Measurements from ENCODE around the gene TUFT1.

TUFT1 gene

GRCh38 chr1:151540982-151541377, 871 bp downstream of the TUFT1 start:
- no peak for DNase-seq

- no peak for DNase-seq
Measured at GRCh38 chr1:151541752-151542151, 1.6 kb downstream of the TUFT1 start.

DNA sequence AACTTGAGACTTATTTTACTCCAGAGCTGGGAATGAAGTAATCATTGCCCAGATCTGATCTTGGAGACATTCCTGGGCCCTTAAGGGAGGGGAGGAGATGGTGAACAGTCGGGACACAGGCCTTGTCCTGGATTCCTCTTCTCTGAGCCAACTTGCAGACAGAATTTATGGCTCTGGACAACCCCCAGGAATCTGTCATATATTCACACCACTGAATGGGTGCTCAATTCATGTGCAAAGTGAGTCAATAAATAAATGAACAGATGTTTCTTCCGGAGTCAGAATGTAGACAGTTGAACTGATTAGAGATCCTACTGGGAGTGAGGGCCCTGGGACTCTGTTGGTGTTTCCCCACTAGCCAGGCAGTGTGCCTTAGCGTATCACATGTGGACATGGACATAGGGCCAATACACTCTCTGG, 2.6 kb downstream of the TUFT1 start:
- no peak for DNase-seq

- DNase-seq, result no peak
Measured at GRCh38 chr1:151545542-151545941, 5.4 kb downstream of the TUFT1 start.

- DNase-seq, result no peak
Measured at GRCh38 chr1:151546011-151546925, 6.2 kb downstream of the TUFT1 start.

- no peak for DNase-seq
Measured at GRCh38 chr1:151547119-151547899, 7.2 kb downstream of the TUFT1 start.

DNA sequence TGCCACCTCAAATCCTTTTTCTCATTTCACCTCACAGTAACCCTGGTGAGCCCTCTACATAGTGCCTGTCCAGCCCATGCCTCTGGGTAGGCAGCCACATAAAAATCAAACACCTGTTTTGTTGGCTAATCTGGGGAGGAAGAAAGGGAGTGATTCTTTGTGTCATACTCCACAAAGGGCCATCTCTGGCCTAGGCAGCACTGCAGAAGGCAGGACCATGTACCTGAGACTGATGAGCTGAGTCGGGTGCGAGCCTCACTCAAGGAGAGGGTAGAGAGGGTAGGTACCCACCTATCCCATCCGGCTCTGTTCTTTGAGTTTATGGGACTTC, 7.8 kb downstream of the TUFT1 start:
- no peak for DNase-seq

- DNase-seq, result no peak
Measured at GRCh38 chr1:151549199-151549598, 9.1 kb downstream of the TUFT1 start.

DNA sequence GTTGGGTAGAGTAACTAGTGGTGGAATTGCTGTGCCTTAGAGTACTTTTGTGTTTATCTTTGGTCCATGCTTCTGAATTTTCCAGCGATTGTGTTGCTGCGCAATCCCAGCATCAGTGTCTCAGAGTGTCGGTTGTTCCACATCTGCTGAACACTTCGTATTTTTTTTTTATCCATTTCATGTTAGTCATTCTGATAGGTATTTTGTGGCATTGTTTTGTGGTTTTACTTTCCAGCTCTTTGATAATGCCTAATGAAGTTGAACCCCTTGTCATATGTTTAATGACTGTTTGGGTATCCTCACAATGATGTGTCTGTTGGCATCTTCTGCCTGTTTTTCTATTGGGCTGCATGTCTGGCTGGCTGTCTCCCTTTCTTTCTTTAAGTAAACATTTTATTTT, 13.6 kb downstream of the TUFT1 start:
- DNase-seq, result no peak

DNA sequence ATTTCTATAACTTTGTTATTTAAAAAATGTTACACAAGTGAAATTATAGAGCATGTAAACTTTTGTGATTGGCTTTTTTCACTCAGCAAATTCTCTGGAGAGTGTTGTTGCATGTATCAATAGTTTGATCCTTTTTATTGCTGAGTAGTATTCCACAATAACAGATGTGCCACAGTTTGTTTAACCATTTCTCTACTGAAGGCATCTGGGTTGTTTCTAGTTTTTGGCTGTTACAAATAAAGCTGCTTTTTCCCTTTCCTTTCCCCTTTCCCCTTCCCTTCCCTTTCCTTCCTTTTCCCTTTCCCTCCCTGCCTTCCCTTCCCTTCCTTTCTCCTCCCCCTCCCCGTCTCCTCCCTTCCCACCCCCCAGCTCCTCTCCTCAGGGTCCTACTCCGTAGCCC, 15.9 kb downstream of the TUFT1 start:
- no peak for DNase-seq

DNA sequence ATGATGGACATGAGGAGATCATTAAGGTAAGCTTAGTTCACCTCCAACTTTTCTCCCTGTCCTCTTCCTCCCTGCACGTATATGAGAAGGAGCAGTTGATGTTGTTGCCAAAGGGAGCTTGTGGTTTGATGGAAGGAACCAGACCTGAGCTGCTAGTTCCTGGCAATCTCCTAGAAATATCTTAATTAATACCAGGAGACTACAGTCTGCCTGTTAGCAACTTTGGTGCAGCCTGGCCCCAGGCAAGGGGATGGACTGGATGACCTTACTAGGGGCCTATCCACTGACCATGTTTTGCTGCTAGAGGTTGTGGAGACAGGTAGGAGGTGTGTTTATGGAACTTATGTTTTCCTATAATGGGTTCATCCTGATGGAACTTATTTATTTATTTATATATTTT, 22.6 kb downstream of the TUFT1 start:
- DNase-seq, result no peak

- DNase-seq, result no peak
Measured at GRCh38 chr1:151563376-151563775, 23.3 kb downstream of the TUFT1 start.

GRCh38 chr1:151565502-151566189, 25.5 kb downstream of the TUFT1 start:
- no peak for DNase-seq

GRCh38 chr1:151568626-151569088, 28.5 kb downstream of the TUFT1 start:
- no peak for DNase-seq

DNA sequence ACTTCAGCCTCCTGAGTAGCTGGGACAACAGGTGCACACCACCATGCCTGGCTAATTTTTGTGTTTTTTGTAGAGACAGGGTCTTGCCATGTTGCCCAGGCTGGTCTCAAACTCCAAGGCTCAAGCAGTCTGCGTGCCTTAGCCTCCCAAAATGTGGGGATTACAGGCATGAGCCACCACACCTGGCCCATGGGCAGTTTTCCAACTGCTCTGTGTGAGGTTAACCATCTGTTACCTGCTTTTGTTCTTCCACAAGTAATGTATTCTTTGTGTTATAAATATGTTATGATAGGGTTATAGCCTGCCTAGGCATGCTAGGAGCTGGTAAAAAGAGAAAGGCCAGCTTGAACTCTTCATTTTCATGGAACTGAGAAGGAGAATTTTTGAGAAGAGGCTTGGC, 30.7 kb downstream of the TUFT1 start:
- no peak for DNase-seq

DNA sequence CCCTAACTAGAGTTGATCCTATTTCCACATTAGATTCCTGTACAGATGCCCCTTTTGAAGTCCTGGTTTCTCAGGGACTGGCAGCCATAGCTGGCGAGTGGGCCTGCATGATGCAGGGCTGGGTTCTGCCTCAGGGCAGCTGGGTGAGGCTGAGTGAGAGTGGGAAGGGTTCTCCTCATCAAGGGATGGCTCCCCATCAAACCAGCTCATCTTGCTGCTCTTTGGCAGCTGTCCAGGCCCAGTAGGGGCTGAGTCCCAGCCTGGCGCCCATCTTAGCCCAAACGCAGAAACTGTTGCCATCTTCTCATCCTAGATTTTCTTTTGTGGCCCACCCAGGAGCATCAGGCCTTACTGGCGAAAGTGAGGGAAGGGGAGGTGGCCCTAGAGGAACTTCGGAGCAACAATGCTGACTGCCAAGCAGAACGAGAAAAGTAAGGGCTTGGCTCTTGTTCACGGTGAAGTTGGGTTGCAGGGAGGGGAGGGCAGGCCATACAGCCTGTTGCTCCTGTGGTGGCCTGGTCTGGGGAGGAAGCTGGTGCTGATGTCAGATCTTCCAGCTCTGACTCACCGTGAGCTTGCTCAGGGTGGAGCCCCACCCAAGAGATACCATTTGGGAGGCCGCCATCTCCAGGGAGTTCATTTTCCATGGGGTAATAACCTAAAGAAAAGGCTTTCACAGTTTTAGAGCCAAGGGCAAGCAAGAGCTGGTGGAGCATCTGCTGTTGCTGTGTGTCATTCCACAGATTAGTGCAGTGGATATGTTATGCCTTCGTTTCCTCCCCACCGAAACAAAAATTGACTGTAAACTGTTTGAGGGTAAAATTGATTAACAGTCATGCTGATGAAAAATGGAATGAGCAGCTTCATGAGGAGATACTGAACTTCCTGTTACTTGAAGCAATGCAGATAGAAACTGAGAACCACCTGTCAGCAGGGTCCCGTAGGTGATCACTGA, 34.7 kb downstream of the TUFT1 start:
- DNase-seq, result no peak

- DNase-seq, result no peak
Measured at GRCh38 chr1:151577173-151577572, 37.1 kb downstream of the TUFT1 start.

- no peak for DNase-seq
Measured at GRCh38 chr1:151578941-151579340, 38.8 kb downstream of the TUFT1 start.

DNA sequence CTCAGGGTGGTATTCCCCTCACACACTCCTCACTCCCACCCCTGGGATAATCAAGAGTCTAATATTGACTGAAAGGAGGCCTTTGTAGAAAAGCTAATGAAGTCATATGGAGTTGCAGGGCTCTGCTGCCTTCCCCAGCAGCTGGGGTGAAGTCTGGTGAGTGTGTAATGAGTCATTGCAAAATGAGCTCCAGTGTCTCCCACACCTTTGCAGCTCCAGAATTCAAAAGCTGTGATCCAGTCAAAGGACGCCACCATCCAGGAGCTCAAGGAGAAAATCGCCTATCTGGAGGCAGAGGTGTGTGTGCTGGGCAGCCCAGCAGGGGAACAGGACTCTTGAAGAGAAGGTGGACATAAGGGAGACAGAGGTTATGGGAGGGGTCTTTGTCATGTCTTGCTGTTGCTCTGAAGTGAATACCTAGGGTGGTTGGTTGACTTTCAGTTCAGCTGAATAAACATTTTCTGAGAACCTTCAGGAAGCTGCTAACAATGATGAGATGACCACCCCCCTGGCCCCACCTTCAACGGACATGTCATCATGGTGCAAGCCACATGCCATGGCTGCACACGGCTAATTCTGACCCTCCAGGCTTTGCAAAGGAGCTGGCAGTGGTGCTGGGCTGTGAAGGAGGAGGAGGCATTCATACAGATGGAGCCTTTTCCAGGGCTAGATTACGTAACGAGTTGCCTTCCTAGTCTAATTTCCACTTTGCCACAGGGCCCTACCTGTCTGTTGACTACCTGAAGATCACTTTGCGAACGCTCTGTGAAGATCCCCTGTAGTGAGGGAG, 39.5 kb downstream of the TUFT1 start:
- DNase-seq, result no peak

DNA sequence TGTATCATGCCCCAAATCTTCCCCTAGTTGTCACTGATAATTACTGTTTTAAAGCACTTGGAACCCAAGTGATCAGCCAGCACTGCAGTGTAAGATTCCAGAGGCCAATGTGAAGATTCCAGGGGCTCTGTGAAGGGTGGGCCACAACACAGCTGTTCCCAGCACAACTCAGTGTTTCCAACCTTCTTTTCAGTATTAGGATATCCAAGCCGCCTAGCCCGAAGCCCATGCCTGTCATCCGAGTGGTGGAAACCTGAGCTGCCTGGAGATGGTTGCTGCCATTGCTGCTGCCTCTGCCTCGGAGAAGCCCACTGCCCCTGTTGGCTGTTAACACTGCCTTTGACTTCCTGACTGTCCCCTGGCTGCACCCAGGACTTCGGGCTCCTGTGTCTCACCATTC, 41.3 kb downstream of the TUFT1 start:
- no peak for DNase-seq

- no peak for DNase-seq
Measured at GRCh38 chr1:151581921-151582320, 41.8 kb downstream of the TUFT1 start.

DNA sequence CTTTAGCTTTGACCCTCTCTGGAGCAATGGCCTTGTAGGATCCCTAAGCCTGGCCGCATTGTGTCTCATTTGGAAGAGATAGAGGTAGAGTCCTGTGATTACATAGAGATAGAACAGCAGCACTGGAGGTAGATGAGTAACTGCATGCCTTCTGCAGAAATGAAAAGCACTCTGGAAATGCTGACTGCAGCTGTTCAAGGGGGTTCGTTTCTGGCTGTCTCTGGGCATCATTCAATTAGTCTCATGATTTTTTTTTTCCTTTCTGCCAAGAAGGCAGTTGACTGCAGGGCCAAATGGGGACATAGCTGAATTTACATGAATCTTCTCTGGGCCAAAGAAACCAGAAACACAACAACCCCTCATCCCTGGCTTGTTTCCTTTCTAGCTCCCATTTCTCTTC, 43.7 kb downstream of the TUFT1 start:
- DNase-seq, result no peak
